Measurements from ENCODE around the gene PCMT1. TPM values are rescaled to one million over a fixed set of nuclear protein-coding genes. Genes with fewer than 3 reads are reported as not detected.
"Not testable (repeated sequence)": the region's sequence is repeated elsewhere in the genome, so short reads cannot be mapped to it uniquely, and the experiment has no call there.

The PCMT1 gene
- total RNA-seq, 1 experiment from 2014 or later, result 117 TPM

DNA sequence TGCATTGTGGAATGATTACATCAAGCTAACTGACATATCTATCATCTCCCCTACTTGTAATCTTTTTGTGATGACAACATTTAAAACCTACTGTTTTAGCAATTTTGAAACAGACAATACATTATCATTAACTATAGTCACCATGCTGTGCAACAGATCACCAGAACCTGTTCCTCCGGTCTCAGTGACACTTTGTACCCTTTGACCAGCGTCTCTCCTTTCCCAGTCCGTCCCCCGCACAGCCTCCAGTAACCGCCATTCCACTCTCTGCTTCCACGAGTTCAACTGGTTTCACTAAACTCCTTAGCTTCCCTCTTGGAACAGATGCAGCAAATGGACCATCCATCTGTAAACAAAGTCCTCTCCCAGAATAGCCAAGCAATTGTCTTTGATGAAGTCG, 92.8 kb downstream of the PCMT1 start:
- DNase-seq (ENCODE audit: unreplicated experiment), result no peak
- ChIA-PET CTCF (interaction anchor here (0.8 to 5.4 kb wide), 5 partner anchors 8 to 64 kb away, joined by 3 to 40 read pairs (median 6); partner anchors contain the start of gene LRP11), POLR2A (interaction anchor here (1.0 to 14.2 kb wide), 2 partner anchors 18 to 48 kb away, joined by 3 to 255 read pairs; partner anchors contain the start of gene LRP11)
- H3K9me3 Mint-ChIP-seq (ENCODE audit: unreplicated experiment), result no peaks in the 10 kb centered on the region
- TF ChIP-seq, protein P1, sequence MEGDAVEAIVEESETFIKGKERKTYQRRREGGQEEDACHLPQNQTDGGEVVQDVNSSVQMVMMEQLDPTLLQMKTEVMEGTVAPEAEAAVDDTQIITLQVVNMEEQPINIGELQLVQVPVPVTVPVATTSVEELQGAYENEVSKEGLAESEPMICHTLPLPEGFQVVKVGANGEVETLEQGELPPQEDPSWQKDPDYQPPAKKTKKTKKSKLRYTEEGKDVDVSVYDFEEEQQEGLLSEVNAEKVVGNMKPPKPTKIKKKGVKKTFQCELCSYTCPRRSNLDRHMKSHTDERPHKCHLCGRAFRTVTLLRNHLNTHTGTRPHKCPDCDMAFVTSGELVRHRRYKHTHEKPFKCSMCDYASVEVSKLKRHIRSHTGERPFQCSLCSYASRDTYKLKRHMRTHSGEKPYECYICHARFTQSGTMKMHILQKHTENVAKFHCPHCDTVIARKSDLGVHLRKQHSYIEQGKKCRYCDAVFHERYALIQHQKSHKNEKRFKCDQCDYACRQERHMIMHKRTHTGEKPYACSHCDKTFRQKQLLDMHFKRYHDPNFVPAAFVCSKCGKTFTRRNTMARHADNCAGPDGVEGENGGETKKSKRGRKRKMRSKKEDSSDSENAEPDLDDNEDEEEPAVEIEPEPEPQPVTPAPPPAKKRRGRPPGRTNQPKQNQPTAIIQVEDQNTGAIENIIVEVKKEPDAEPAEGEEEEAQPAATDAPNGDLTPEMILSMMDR (IDR thresholded peaks at IDR 0.05; ENCODE audit: unreplicated experiment), result no peak
- no peak overlapping the region for H3K27ac Mint-ChIP-seq (ENCODE audit: low read depth, unreplicated experiment)
- no TSS peak for BruUV-seq (replicated peaks)
- no peaks in the 10 kb centered on the region for H3K27me3 Mint-ChIP-seq (ENCODE audit: insufficient read depth, unreplicated experiment)
- H3K36me3 Mint-ChIP-seq (ENCODE audit: insufficient read depth, unreplicated experiment), result peaks cover 25% of the 10 kb centered on the region
- intact Hi-C loops (cut with micrococcal nuclease), result loop anchor here (10.0 kb wide), 1 partner anchor 172 kb away; no protein-coding TSS in a partner anchor
- no peak overlapping the region for H3K4me3 Mint-ChIP-seq (ENCODE audit: unreplicated experiment)
- peaks cover 29% of the 10 kb centered on the region for H3K4me1 Mint-ChIP-seq (ENCODE audit: insufficient read depth, unreplicated experiment)

DNA sequence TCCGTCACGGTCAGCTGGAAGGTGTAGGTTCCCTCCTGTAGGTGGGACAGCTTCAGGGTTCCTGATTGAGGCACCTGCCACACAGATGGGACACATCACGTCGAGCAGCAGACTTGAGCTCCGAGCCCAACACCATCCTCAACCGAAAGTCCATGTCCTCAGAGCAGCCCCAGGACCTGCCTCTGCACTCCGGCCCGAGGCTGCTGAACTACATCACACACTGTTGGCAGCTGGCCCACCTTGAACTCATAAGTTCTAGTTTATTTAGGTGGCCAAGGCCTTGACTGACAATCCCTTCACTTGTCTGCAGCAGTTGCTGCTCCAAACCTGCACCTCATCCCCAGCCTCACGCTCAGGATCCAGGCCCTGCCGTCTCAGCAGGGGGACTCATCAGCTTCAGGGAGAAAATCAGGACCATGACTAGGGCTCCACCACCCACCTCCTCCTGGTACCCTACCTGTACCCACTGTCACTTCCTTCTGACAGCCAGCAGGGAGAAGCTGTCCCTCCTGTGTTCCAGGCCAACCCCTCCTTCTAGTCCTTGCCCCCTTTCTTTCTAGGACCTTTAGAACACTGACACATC, 93.6 kb downstream of the PCMT1 start:
- POLR2A ChIA-PET, result interaction anchor here (1.0 to 14.2 kb wide), 2 partner anchors 18 to 47 kb away, joined by 3 to 255 read pairs; partner anchors contain the start of gene LRP11
- CTCF ChIA-PET, result interaction anchor here (0.7 to 5.4 kb wide), 5 partner anchors 9 to 63 kb away, joined by 3 to 40 read pairs (median 6); no protein-coding TSS in a partner anchor
- H3K4me1 Mint-ChIP-seq (ENCODE audit: insufficient read depth, unreplicated experiment), result peaks cover 36% of the 10 kb centered on the region
- intact Hi-C loops (cut with micrococcal nuclease), result loop anchor here (10.0 kb wide), 1 partner anchor 172 kb away; no protein-coding TSS in a partner anchor
- no TSS peak for BruUV-seq (replicated peaks)
- DNase-seq (ENCODE audit: unreplicated experiment), result no peak
- no peaks in the 10 kb centered on the region for H3K9me3 Mint-ChIP-seq (ENCODE audit: unreplicated experiment)
- no peaks in the 10 kb centered on the region for H3K27me3 Mint-ChIP-seq (ENCODE audit: insufficient read depth, unreplicated experiment)
- no peak overlapping the region for H3K4me3 Mint-ChIP-seq (ENCODE audit: unreplicated experiment)
- H3K27ac Mint-ChIP-seq (ENCODE audit: low read depth, unreplicated experiment), result no peak overlapping the region
- TF ChIP-seq, protein P1 (IDR thresholded peaks at IDR 0.05; ENCODE audit: unreplicated experiment), result no peak
- H3K36me3 Mint-ChIP-seq (ENCODE audit: insufficient read depth, unreplicated experiment), result peaks cover 25% of the 10 kb centered on the region

DNA sequence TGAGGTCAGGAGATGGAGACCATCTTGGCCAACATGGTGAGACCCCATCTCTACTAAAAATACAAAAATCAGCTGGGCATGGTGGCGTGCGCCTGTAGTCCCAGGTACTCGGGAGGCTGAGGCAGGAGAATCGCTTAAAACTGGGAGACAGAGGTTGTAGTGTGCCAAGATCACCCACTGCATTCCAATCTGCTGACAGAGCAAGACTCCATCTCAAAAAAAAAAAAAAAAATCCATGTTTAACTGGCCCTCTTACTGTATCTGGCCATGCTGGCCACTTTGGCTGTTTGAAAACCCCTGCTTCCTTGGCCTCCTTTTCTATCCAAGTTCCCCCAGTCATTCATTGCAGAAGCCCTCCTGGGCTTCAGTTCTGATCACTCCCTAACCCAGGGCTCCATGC, 94.5 kb downstream of the PCMT1 start:
- peaks cover 20% of the 10 kb centered on the region for H3K36me3 Mint-ChIP-seq (ENCODE audit: insufficient read depth, unreplicated experiment)
- BruUV-seq (replicated peaks); H3K9me3 Mint-ChIP-seq (ENCODE audit: unreplicated experiment); H3K4me3 Mint-ChIP-seq (ENCODE audit: unreplicated experiment); H3K27ac Mint-ChIP-seq (ENCODE audit: low read depth, unreplicated experiment); H3K27me3 Mint-ChIP-seq (ENCODE audit: insufficient read depth, unreplicated experiment): not testable (repeated sequence)
- intact Hi-C loops (cut with micrococcal nuclease), result loop anchor here (10.0 kb wide), 1 partner anchor 171 kb away; no protein-coding TSS in a partner anchor
- ChIA-PET POLR2A (interaction anchor here (0.6 to 14.2 kb wide), 4 partner anchors 17 to 227 kb away, joined by 3 to 255 read pairs (median 26); partner anchors contain the start of gene LRP11), CTCF (interaction anchor here (0.7 to 5.4 kb wide), 9 partner anchors 10 to 384 kb away, joined by 3 to 40 read pairs (median 4); partner anchors contain the start of genes LRP11 and ULBP1)
- peak; percentile 51 for DNase-seq (ENCODE audit: unreplicated experiment)
- H3K4me1 Mint-ChIP-seq (ENCODE audit: insufficient read depth, unreplicated experiment), result peaks cover 41% of the 10 kb centered on the region

DNA sequence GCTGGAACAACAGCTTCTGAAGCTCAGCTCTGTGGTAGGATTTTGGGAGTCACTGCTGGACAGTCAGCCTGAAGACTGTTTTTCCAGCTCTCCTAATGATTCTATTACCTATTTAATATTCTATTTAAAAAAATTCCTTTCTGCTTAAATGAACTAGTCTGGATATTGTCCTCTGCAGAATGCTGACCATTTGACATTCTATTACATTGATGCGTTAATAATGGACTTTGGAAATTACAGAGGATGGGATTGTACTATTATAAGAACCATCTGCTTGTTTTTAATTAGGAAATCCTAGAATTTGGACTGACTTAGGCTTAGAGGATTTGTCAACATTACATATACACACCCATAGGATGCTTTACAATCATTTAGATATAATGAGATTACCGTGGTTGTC, 94.9 kb downstream of the PCMT1 start:
- POLR2A ChIA-PET, result interaction anchor here (0.6 to 14.2 kb wide), 4 partner anchors 16 to 227 kb away, joined by 3 to 255 read pairs (median 26); partner anchors contain the start of gene LRP11
- CTCF ChIA-PET, result interaction anchor here (0.7 to 5.4 kb wide), 7 partner anchors 9 to 383 kb away, joined by 3 to 40 read pairs (median 4); partner anchors contain the start of genes LRP11 and ULBP1
- TF ChIP-seq, protein P1 (IDR thresholded peaks at IDR 0.05; ENCODE audit: unreplicated experiment), result no peak
- intact Hi-C loops (cut with micrococcal nuclease), result loop anchor here (10.0 kb wide), 1 partner anchor 170 kb away; no protein-coding TSS in a partner anchor
- Mint-ChIP-seq H3K27me3 (ENCODE audit: insufficient read depth, unreplicated experiment) (no peaks in the 10 kb centered on the region), H3K9me3 (ENCODE audit: unreplicated experiment) (no peaks in the 10 kb centered on the region), H3K4me1 (ENCODE audit: insufficient read depth, unreplicated experiment) (peaks cover 41% of the 10 kb centered on the region), H3K4me3 (ENCODE audit: unreplicated experiment) (no peak overlapping the region), H3K36me3 (ENCODE audit: insufficient read depth, unreplicated experiment) (peaks cover 16% of the 10 kb centered on the region), H3K27ac (ENCODE audit: low read depth, unreplicated experiment) (no peak overlapping the region)
- no peak for DNase-seq (ENCODE audit: unreplicated experiment)
- no TSS peak for BruUV-seq (replicated peaks)
